LNCaP clone FGC (cell line): Measurements from ENCODE around the gene GRN.
A peak's percentile ranks its signal among the peaks of the same experiment; 100 is the strongest.

ENCODE experiments used
- DNase-seq: peaks from one replicate; pipeline ENCODE4 v3.0.0-alpha.2; 2011; ENCODE audit warnings: low read depth
- H3K4me3 ChIP-seq: 2 replicates; pipeline ENCODE4 v1.5.1; 2011; ENCODE audit warnings: mild to moderate bottlenecking, low read depth, low read length, control low read depth
- TF ChIP-seq, protein P1 (sequence below): IDR thresholded peaks from 2 replicates; pipeline ENCODE4 v1.5.1; 2012; ENCODE audit warnings: mild to moderate bottlenecking; ENCODE audit not compliant: control insufficient read depth, insufficient read depth; ENCODE audit errors: extremely low read depth

Gene GRN

DNA sequence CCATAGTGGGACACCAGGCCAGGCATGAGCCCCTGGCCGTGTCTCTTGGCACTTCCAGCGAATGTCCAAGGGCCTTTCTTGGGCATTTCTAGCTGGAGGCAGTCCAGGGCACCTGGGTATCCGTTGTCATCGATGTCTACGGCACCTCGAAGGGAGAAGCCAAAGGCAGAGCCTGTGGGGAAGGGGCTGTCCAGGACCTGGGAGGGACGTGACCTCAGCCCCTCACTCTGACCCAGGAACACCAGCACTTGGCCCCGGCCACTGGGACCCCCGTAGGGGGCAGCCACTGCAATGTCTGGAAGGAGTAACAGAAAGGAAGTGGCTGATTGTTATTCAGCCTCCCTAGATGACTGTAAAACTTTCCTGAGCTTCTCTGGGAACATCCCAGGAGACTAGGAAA is 35.7 kb downstream of the GRN start:
- DNase-seq = no peak
- TF ChIP-seq, protein P1, sequence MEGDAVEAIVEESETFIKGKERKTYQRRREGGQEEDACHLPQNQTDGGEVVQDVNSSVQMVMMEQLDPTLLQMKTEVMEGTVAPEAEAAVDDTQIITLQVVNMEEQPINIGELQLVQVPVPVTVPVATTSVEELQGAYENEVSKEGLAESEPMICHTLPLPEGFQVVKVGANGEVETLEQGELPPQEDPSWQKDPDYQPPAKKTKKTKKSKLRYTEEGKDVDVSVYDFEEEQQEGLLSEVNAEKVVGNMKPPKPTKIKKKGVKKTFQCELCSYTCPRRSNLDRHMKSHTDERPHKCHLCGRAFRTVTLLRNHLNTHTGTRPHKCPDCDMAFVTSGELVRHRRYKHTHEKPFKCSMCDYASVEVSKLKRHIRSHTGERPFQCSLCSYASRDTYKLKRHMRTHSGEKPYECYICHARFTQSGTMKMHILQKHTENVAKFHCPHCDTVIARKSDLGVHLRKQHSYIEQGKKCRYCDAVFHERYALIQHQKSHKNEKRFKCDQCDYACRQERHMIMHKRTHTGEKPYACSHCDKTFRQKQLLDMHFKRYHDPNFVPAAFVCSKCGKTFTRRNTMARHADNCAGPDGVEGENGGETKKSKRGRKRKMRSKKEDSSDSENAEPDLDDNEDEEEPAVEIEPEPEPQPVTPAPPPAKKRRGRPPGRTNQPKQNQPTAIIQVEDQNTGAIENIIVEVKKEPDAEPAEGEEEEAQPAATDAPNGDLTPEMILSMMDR = no peak
- H3K4me3 ChIP-seq = no peak overlapping the region

DNA sequence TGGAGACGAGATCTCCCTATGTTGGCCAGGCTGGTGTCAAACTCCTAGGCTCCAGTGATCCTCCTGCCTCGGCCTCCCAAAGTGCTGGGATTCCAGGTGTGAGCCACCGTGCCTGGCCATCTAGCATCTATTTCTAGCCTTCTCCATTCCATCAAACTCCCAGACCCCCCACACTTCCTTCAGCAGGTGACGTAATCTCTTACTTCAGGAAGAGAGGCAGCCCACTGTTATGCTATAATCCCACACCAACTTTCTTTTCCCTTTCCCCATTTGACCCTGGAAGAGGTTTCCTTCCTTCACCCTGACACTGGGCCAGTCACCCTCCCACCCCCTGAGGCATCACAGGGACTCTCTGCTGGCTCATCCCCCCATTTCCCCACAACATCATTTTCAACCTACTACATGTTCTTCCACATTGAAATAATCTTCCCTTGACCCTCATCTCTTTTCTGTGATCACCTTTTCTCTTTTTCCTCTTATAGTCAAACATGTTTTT is 36.8 kb downstream of the GRN start:
- no peak for DNase-seq
- TF ChIP-seq, protein P1 = no peak
- no peak overlapping the region for H3K4me3 ChIP-seq

DNA sequence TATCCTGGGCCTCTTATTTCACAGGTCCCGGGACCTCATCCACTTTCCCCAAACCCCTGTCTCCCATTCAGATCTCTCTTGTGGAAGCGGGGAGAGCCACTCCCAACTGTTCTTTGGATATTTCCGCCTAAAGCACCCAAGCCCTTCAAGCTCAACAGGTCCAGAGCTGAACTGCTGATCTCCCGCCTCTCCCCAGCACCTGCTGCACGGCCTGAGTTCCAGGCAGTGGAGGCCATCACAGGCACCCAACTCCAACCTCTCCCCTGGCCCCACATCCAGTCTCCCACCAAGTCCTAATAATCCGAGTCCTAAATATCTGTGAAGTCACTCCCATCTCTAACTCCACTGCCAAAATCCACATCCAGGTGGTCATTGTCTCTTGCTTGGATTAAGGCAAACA is 37.8 kb downstream of the GRN start:
- TF ChIP-seq, protein P1 = no peak
- no peak overlapping the region for H3K4me3 ChIP-seq
- DNase-seq = no peak

DNA sequence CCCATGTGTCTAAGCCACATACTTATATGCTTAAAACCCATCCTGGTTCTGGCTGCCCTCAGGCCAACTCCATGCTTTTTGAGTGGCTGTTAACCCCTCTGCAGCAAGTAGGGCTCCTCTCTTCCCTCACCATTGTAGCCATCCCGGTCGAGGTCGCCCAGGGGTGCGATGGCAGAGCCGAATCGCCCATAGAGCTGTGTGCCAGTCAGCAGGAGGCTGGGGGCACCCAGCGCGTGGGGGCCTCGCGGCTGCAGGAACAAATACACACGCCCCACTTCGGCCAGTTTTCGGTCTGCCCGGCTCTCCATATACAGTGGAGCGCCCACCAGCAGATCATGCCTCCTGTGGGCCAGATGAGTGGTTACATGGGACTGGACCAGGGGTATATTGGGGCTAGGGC is 38.3 kb downstream of the GRN start:
- TF ChIP-seq, protein P1 = no peak
- H3K4me3 ChIP-seq = no peak overlapping the region
- DNase-seq = no peak

DNA sequence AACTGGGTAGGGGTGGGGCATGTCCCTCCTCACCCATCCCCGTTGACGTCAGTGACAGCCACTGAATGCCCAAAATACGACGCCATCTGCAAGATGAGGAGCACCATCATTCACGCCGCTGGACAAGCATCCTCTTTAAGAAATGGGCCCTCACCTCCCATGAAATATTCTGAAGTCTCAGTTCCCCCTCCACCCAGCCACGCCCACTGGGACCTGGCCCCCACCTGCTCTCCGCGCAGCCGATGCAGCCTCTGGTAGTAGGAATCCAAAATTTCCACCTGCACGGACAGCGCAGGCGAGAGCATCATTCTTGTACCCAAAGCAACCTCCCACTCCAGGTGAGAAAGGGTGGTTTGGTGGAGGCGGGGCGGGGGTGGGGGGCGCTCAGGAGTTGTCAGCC is 38.8 kb downstream of the GRN start:
- no peak overlapping the region for H3K4me3 ChIP-seq
- DNase-seq = no peak
- TF ChIP-seq, protein P1 = no peak

DNA sequence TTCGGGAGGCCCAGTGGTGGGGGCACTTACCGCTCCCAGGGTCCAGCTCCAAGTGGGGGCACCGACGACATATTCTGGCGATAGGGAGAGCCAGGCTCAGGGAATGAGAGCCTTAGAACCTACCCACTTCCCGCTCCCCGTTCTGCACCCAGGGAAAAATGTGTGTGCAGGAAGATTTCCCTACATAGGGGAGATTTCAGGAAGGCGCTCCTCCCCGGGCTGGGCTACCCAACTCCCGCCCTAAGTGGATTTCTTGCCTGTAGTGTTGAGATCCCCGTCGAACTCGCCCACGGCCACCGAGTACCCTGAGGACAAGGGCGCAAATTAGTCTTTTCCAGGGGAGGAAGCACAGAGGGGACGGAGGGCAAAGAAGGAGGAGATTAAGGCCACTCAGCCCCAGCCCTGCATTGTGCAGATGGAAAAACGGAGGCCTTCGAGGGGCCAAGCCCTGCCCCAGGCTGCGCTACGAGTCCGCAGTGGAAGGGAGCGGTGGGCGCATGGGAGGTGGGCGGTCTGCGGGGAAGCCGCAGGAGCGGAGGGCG is 39.2 kb downstream of the GRN start:
- no peak overlapping the region for H3K4me3 ChIP-seq
- DNase-seq = no peak
- TF ChIP-seq, protein P1 = no peak

DNA sequence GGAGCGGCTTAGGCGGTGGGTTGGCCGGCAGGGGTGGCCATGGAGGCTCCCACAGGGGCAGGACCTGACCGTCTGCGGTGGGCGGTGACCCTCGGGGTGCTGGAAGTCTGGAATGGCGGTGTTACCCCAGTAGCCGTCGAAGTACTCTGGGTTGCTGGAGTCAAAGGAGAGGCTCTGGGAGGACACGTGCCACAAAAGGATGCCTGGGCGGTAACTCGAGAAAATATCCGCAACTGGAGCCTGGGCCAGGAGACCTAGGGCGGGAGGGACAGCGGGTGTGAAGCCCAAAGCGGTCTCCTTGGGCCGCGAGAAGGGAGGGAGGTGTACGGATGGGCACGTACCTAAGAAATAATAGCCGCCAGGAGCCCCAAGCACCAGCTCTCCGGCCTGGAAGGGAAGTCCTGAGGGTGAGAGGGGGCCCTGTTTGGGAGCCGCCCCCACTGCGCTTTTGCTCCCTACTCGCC is 39.8 kb downstream of the GRN start:
- no peak for DNase-seq
- TF ChIP-seq, protein P1 = no peak
- H3K4me3 ChIP-seq = peak overlapping the region; percentile 29
